T-helper 2 cell (primary cell): Measurements from ENCODE around the gene FAM83C.

ENCODE experiments used
- DNase-seq, 5 experiments: peaks; one replicate each; pipeline versions ENCODE4 v3.0.0 to v3.0.0-alpha.2; 2012 to 2022

Gene FAM83C

GRCh38 chr20:35283441-35284266, 8.6 kb downstream of the FAM83C start:
- peak in 1 of 5 experiments; percentile 17 for DNase-seq

GRCh38 chr20:35281506-35282101, 10.6 kb downstream of the FAM83C start:
- DNase-seq = no peak

- DNase-seq = no peak
These were observed 11.7 kb downstream of the FAM83C start for GRCh38 chr20:35280523-35280922.

GRCh38 chr20:35279533-35280174, 12.6 kb downstream of the FAM83C start:
- DNase-seq = no peak

DNA sequence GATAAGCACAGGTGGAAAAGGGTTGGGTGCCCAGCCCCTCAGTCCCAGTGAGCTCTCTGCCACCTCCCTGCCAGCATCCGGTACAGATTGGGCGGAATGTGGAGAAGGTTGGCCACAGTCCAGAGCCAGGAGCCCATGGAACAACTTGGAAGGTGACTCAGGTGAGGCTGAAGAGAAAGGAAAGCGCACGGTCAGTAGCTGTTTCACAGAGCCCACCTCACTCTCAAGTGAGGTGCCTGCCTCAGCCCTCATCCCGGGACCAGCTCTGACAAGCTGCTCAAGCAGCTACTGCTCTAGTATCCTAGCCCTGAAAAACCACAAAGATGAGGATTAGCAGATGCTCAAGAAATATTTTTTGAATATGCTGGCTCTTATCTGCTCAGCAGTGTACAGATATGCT, 13.2 kb downstream of the FAM83C start:
- DNase-seq = no peak

- peak; percentile 73 to 97 (median 86) for DNase-seq
These were observed 14.5 kb downstream of the FAM83C start, which contains the start of gene MMP24OS for GRCh38 chr20:35277531-35278395. Gene MMP24OS, minus strand, starts transcription at chr20:35278122. Its CDS starts 193 bp downstream, at chr20:35277929.

DNA sequence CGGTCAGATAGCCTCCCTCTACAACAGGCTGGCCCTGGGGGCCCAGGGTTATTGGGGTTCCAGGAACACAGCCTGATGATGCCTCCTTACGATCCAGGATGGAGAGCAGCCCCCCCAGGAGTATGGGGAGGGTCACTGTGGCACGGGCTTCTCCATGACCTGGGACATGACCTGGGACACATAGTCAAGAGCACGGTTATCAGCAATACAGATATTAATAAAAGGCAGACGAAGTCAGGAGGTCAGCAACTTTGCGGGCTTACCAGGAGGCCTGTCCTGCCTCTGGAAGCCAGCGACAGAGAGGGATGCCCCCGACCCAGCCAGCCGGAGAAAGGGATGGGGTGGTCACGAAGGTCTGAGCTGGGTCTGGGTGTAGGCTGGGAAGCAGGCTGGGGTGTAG, 15.1 kb downstream of the FAM83C start:
- peak in 1 of 5 experiments; percentile 17 for DNase-seq

DNA sequence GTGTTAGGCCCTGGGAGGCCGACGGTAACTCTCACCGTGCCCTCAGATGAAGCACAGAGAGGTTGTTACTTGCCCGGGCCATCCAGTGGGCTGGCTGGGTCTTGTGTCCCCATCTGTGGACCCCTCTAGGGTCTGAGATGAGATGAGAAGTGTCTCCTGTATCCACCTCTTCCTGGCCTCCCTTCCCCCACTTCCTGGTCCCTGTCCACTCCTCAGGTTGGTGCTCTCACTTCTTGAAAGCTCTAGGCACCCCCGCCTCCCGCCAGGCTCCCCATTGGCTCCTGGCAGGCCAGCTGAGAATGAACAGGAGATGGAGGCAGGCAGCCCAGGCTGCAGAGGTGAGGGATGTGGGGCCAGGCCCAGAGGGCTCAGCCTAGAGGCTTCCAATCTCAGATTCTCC, 15.8 kb downstream of the FAM83C start:
- peak in 1 of 5 experiments; percentile 33 for DNase-seq

GRCh38 chr20:35275741-35276251, 16.4 kb downstream of the FAM83C start:
- no peak for DNase-seq

GRCh38 chr20:35274172-35275092, 17.8 kb downstream of the FAM83C start:
- DNase-seq = no peak

- no peak for DNase-seq
These were observed 18.6 kb downstream of the FAM83C start for GRCh38 chr20:35273449-35274171.

DNA sequence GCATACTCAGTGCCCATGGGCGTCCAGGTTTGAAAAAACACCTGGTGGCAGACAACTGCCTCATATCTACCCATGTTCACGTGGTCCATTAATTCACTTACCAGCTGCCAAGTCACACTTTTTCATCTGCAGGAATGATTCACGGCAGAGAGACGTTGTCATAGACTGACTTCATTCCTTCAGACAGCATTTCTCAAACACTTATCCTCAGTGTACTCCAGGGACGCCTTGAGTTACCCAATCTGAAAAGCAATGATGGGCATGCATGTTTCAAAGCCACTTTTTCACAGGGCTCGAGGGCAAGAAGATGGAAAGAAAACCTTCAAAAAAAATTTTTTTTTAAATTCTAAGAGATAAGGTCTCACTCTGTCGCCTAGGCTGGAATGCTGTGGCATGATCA, 20.3 kb downstream of the FAM83C start:
- DNase-seq = no peak

- no peak for DNase-seq
These were observed 20.9 kb downstream of the FAM83C start for GRCh38 chr20:35271073-35271882.

DNA sequence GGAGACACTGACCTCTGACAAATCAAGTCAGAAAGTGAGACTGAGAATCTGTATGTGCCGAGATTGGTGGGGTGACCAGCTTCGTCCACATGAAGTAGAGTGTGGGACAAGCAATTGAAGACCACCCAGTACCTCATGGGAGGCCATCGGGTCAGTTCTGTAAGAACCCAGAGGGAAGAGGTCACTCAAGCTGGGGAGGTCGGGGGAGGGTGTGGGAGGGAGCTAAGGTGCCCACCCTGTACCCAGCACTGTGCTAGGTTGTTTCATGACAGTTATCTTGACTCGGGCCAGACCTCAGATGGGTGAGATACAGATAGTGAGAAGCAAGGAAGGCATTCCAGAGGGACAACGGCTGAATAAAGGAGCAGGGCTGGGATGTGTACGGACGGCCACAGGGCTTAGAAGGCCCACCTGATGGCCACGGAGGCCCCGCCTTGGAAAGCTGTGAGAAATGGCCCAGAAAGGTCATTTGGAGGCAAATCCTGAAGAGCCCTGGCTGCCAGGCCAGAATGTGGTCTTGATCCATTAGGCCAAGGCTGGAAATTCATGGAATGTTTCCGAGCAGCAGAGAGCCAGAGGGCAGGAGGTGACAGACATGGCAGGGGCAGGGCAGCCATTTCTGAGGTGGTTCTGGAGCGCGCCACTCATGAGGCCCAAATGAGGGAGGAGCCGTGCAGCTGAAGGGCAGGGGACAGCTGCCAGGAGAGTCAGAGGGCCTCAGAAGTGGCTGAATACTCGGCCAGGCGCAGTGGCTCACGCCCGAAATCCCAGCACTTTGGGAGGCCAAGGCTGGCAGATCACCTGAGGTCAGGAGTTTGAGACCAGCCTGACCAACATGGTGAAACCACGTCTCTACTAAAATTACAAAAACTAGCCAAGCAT, 22.0 kb downstream of the FAM83C start:
- DNase-seq = no peak

- DNase-seq = peak in 3 of 5 experiments; percentile 18 to 45 (median 33)
These were observed 23.0 kb downstream of the FAM83C start for GRCh38 chr20:35269055-35269781.

DNA sequence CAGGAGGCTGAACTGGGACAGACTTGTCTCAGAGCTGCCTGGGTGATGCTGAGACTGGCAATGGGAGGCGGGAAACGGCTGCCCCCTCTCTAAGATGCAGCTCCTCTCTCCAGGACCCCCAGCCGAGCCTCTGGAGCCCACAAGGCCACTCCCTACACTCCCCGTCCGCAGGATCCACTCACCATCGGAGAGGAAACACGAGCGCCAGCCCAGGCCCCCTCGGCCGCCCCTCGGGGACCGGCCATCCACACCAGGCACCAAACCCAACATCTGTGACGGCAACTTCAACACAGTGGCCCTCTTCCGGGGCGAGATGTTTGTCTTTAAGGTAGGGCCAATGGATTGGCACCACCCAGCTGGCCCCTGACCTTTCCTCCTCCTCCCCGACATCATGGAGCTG, 25.1 kb downstream of the FAM83C start:
- DNase-seq = no peak

GRCh38 chr20:35264755-35265154, 27.5 kb downstream of the FAM83C start:
- no peak for DNase-seq
